GM19468 (cell line): ENCODE measurements around the gene TAF4.

Experiments used
- ATAC-seq: cut with Tn5 transposase; IDR thresholded peaks from one replicate; pipeline ENCODE4 v1.9.1; 2021; ENCODE audit warnings: mild to moderate bottlenecking, moderate library complexity, moderate number of reproducible peaks; ENCODE audit not compliant: unreplicated experiment; ENCODE audit errors: extremely low read depth

The TAF4 gene

GRCh38 chr20:62025832-62026563 lies 39.7 kb downstream of the TAF4 start:
- no peak for ATAC-seq

GRCh38 chr20:62025394-62025793 lies 40.3 kb downstream of the TAF4 start:
- ATAC-seq, result no peak

GRCh38 chr20:62023935-62024334 lies 41.7 kb downstream of the TAF4 start:
- no peak for ATAC-seq

- no peak for ATAC-seq
These were observed 43.0 kb downstream of the TAF4 start for GRCh38 chr20:62022575-62023139.

GRCh38 chr20:62021793-62022385 lies 43.8 kb downstream of the TAF4 start:
- ATAC-seq, result no peak

- no peak for ATAC-seq
These were observed 44.6 kb downstream of the TAF4 start for GRCh38 chr20:62020935-62021701.

GRCh38 chr20:62019881-62020492 lies 45.7 kb downstream of the TAF4 start:
- ATAC-seq, result no peak

- no peak for ATAC-seq
These were observed 46.4 kb downstream of the TAF4 start for GRCh38 chr20:62019144-62019805.

GRCh38 chr20:62018437-62019143 lies 47.1 kb downstream of the TAF4 start:
- no peak for ATAC-seq

- no peak for ATAC-seq
These were observed 50.0 kb downstream of the TAF4 start for GRCh38 chr20:62015540-62016288.

- ATAC-seq, result no peak
These were observed 50.7 kb downstream of the TAF4 start for GRCh38 chr20:62014889-62015537.

GRCh38 chr20:62014488-62014775 lies 51.2 kb downstream of the TAF4 start:
- ATAC-seq, result no peak

GRCh38 chr20:62012631-62013030 lies 53.0 kb downstream of the TAF4 start:
- no peak for ATAC-seq

GRCh38 chr20:62011938-62012534 lies 53.6 kb downstream of the TAF4 start:
- no peak for ATAC-seq

GRCh38 chr20:62011403-62011790 lies 54.3 kb downstream of the TAF4 start:
- no peak for ATAC-seq

- ATAC-seq, result no peak
These were observed 54.9 kb downstream of the TAF4 start for GRCh38 chr20:62010551-62011402.

- ATAC-seq, result no peak
These were observed 55.7 kb downstream of the TAF4 start for GRCh38 chr20:62009869-62010445.
